ENCODE measurements around the gene TLR5.

The TLR5 gene

DNA sequence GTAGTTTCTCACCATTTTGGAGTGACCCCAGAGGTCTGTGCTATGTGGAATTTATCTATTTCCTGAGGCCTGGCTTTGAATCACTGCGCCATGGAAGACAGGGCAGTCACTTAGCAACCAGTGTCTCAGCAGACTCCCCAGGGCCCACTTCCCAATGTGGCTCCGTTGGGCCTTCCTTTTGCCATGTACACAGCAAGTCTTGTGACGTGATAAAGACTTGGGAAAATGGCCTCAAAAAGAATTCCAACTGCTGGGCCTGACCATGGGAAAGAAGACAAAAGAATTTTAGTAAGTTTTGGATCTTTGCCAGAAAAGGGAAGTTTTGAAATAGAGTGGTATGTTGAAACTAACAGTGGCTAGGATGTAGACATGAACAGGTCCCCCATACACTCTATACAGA is 36.2 kb downstream of the TLR5 start:
- DNase-seq (ENCODE audit: low read depth) = no peak

DNA sequence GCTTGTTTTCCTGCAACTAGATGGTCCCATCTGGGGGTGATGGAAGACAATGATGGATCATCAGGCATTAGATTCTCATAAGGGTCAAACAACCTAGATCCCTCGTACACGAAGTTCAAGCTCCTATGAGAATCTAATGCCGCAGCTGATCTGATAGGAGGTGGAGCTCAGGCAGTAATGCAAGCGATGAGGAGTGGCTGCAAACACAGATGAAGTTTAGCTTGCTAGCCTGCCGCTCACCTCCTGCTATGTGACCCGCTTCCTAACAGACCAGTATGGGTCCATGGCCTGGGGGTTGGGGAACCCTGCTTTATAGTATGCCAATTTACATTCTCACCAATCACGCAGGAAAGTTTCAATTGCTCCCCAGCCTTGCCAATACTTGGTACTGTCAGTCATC is 37.5 kb downstream of the TLR5 start:
- no peak for DNase-seq (ENCODE audit: low read depth)

DNA sequence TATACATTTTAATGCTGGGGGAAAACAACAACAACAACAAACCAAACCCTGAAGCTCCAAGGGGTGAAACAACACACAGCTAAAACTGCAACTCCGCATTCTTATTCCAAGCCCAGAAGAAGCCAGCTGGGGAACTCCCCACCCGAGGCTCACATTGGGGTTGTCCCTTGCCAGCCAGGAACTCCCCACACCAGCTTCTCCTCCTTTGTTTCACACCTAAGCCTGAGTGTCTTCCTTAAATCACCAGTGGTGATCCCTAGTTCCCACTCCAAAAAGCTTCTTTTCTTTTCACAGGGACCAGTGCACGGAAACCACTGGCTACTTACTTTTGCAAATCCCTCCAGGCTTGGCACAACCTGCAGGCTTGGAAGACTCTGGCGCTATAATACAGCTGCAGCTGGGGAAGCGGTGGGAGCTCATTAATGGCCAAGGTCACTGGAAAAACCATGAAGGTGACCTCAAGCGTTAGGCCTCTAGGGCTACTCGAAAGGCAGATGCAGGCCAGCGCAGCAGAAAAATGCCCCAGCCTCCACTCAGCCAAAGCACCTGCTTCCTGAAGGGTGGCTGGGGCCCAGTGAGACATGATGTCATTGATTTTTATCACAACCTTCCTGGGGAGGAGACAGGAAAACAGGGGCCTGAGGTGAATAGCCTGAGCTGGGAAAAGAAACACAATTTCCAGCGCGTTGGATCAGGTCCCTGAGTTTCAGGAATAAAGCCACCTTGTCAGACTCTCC is 40.1 kb downstream of the TLR5 start:
- no peak for DNase-seq (ENCODE audit: low read depth)

DNA sequence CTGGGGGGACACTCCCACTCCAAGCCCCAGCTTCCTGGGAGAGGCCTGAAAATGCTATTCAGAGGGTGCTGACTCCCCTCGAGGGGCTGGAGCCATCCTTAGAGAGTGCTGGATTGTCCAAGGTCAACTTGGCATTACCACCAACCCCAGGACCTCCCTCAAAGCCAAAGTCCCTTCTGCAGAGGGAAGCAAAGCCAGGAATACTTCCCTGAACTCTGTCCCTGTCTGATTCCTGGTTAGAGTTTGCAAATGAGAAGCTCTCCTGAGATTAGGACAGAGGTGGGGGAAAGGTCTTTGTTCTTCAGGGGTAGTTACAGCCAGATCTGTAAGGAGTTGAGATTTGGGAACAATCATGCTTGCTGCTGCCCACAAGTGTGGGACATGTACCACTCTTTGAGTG is 45.3 kb downstream of the TLR5 start:
- DNase-seq (ENCODE audit: low read depth) = no peak

DNA sequence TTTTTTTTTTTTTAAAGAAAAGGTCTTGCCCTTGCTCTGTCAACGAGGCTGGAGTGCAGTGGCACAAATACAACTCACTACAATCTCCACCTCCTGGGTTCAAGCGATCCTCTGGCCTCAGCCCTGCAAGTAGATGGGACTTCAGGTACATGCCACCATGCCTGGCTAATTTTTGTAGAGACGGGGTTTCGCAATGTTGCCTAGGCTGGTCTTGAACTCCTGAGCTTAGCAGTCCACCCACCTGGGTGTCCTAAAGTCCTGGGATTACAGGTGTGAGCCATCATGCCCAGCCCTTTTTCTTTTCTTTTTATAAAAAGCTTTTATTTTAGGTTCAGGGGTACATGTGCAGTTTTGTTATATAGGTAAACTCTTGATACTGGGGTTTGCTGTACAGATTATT is 47.2 kb downstream of the TLR5 start:
- no peak for DNase-seq (ENCODE audit: low read depth)

DNA sequence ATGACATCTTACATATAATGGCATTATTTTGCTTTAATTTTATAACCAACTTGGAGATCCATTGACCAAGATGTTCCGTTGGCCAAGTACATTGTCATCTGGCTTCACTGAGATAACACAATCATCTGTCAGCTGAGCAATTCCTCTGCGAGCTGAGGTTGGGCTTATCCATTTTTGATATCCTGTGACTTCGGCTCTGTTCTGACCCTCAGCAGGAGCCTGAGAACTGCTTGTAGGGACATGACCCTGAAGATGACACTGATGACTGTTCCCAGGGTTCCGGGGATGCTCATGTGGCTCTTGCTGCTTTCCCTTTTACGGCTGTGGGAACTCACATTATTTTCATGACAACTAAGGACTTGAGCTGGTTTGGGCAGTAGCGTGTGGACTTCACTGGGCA is 51.2 kb downstream of the TLR5 start:
- DNase-seq (ENCODE audit: low read depth) = no peak

DNA sequence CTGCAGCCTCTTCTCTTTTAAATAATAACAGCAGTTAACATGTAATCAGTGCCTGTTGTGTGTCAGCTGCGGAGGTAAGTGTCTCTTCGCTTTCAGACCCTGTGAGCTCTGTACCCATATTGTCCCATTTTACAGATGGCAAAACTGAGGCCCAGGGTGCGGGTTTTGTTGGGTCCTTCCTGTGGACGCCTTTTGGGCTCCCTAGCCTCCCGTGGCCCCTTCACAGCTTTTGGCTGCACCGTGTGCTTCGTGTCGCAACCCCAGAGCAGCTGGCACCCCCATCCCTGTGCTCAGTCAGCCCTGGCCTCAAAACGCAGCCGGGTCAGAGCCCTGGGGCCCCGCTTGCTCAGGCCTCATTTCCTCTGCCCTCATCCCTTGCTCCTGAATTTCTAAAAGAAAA is 53.8 kb downstream of the TLR5 start:
- DNase-seq (ENCODE audit: low read depth) = no peak

DNA sequence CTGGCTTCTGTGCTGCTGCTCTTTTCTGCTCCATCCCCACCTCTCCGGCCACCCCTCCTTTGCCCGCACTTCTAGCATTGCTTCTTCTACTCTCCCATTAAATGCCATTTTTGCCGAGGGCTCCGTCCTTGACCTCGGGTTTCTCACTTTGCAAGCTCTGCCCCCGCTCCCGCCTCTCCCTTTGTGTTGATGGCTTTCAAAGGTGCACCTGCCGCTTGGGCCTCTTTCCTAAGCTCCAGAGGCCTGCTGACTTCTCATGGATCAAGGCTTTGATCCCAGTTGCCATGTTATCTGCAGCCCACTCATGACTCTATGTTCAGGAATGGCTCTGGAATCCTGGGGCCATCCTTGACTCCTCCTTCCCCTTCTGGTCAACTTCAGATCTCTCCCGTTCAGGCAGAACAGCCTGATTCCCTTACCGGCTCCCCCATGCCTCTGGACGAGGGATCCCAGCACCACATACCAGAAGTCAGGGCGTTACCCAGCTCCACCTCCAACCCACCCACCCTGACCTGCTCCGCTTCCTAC is 54.3 kb downstream of the TLR5 start:
- no peak for DNase-seq (ENCODE audit: low read depth)

DNA sequence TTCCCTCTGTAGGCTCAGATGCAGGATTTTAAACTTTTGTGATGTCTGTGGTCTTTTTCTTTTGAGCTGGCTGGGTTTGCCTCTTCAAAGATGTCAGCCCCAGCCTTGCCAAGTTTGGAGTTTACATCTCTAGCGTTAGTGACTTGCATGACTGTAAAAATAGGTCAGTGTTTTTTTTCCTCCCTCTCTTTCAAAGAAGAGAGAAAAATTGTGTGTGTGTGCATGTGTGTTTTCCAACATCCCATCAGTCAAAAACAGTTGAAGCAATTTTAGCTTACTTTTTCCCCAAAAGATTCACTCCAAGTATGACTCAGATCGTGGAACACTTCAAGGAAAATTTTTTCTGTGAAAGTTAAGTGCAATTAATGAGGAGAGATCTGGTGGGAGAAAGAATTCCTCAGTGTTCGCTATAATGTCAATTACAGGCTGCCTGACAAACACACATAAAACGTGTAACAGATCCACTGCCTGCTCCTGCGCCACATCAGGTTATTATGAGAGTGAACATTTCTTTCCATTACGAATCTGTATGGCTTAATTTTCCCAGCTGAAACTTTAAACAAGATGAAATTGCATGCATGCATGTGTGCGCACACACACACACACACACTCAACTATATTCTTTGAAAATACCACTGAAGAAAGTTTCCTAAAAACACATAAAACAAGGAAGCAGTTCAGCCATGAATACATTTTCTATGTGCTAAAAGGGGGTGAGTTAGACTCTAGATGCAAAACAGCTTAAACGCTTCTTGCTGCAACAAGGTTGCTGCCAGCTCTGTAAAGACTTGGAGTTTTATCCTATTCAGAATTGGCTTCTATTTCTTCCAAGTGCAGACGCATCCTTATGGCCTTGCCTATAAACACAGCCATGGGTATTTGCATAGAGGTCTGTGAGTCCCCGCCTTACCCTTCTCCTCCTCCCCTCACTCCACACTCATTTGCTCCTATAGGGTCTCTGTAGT is 55.5 kb downstream of the TLR5 start:
- DNase-seq (ENCODE audit: low read depth) = no peak

DNA sequence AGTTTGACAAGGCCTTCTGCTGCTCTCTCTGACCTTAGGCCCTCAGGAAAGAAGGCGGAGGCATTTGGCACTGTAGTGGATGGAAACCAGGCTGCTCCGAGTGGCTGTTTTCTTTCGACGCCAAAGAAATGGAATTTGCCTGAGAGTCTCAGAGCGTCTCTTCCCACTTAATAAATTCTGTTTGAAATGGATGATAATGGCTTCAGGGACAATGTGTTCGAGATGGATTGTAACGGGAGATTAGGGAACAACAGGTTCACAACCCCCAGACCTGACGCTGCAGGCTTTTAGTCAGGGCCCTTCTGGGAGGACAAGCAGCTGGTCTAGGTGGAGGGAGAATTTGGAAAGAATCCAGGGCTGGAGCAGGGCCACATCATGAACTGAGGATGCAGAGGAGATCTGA is 58.6 kb downstream of the TLR5 start:
- DNase-seq (ENCODE audit: low read depth) = no peak

DNA sequence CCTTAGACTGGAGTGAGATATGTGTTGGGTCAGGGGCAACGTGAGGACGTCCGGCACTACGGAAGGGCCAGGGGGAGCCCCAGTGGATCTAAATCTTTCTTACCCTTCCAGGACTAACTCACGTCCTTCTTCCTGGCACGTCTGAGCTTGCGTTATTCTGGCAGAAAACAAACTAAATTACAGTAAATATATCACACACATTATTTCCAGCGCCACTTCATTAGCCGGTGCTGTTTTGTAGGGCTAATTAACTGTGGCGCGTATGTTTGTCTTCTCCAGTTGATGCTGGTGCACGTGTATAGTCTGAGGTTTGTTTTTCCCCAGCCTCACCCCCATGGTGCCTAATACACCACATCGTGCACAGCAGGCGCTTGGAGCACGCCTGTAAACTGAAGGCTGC is 59.2 kb downstream of the TLR5 start:
- no peak for DNase-seq (ENCODE audit: low read depth)

DNA sequence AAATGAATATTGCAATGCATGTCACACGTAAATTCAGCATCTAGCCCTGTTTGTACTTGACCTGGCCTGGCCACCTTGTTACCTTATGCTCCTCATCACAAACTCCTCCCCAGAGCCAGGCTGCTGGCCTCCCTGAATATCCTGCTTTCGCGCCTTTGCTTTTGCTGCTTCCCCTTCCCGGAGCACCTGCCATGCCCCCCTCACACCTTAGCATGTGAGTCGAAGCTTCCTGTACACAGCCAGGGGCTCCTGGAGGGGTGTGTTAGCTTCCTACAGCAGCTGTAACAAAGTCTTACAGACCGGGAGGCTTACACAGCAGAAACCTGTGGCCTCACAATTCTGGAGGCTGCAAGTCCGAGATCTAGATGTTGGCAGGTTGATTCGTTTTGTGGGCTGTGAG is 60.1 kb downstream of the TLR5 start:
- no peak for DNase-seq (ENCODE audit: low read depth)

DNA sequence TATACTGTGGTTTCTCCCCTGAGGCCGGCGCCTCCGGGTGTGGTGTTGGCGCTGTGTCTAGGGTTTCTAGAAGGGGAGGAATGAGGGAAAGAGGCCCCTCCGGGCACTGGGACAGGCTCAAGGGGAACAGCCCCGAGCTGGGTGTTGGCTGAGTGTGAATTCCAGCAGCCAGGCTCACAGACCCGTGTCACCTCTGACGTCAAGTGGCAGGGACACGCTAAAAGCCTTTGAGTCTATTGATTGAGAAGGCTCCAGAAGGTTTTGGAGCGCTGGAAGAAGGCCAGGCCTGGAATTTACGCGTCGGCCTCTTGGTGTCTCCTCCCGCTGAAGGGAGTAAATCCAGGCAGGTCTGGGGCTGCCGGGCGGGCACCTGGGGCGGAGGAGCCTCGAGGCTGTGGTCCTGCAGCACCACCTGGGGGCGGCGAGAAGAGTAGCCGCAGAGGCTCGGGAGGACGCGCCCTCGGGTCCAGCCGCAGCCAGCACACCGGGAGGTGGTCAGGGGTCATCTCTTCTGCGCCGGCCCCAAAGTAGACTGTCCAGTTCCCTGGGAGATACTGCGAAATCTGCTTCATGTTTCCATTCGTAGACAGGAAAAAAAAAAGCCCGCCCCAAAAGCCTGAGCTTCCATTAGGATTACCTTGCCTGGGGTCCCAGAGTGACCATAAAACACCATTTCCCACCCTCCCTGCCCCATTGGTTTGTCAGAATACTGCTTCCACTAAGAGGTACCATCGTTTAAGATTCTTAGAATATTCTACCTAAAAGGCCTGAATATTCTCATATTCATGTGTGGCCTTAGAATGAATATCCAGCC is 61.7 kb downstream of the TLR5 start:
- peak; percentile 52 for DNase-seq (ENCODE audit: low read depth)

DNA sequence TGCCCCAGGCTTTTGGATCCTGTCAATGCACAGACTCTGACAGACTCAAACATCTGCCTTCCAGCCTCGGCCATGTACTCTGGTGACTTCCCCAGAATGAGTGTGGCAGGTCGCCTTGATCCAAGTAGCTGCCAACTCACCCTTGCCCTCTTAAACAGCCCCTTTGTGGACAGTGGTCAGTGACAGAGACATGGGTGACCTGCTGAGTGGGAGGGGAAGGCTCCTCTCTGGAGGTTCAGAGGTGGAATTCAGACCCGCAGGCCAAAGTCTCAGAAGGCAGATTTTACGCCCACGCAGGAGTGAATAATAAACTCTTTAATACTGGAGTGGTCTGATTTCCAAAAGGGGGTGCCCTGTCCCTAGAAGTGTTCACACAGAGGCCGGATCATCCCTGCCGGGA is 63.5 kb downstream of the TLR5 start:
- no peak for DNase-seq (ENCODE audit: low read depth)

DNA sequence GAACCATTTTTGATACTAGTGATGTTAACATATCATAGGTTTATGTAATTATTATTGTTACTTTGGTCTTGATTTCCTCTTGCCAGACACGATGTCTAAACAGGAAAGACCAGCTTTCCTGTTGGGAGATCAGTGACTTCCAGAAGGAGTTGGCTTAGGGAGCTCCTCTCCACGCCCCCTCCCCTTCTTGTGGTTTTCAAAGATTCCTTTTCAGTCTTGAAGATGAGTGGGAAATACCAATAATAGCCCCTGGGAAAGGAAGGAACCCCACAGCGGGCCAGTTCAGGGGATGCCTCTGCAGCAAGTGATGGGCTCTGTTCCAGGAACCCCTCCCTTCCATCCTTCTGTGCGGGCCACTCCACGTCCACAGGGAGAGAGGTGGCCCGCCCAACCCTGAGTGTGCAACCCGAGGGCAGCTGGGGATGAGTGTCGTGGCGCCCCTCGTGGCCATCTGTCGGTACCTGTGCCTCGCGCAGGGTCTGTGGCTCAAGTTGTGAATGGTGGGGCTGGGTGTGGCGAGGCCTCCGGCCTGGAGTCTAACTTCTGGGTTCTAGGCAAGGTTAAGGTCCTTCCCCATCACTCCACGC is 65.7 kb downstream of the TLR5 start:
- no peak for DNase-seq (ENCODE audit: low read depth)

DNA sequence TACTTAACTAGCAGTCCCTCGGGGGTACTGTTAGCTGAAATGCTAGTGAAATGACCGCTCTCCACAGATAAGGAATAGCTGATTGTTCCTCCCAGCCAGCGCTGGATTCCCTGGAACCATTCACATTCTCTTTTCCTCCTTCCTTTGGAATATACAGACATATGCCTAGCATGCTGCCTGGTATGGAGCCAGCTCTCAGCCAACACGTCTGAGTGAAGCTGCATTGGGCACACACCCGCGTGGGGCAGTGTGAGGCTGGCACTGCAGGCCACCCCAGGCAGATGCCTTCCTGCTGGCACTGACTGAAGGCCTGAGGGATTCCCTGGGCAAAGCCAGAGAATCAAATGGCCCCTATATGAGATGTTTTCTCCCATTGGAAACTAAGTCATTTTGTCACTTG is 66.7 kb downstream of the TLR5 start:
- no peak for DNase-seq (ENCODE audit: low read depth)

DNA sequence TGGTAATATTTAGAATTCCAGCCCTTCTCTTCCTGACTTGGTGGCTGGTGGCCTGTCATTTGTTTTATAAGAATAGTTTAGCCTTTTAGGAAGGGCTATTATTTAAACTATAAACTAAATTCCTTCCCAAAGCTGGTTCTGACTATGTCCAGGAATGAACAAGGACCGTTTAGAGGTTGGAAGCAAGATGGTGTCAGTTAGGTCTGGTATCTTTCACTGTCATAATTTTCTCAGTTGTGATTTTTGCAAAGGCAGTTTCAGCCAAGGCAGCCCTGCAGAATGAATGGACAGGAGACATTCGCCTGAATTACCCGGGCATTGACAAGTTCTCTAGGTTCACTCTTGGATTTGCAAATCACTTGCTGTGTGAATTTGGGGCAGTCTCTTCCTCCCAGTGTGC is 67.2 kb downstream of the TLR5 start:
- DNase-seq (ENCODE audit: low read depth) = no peak

DNA sequence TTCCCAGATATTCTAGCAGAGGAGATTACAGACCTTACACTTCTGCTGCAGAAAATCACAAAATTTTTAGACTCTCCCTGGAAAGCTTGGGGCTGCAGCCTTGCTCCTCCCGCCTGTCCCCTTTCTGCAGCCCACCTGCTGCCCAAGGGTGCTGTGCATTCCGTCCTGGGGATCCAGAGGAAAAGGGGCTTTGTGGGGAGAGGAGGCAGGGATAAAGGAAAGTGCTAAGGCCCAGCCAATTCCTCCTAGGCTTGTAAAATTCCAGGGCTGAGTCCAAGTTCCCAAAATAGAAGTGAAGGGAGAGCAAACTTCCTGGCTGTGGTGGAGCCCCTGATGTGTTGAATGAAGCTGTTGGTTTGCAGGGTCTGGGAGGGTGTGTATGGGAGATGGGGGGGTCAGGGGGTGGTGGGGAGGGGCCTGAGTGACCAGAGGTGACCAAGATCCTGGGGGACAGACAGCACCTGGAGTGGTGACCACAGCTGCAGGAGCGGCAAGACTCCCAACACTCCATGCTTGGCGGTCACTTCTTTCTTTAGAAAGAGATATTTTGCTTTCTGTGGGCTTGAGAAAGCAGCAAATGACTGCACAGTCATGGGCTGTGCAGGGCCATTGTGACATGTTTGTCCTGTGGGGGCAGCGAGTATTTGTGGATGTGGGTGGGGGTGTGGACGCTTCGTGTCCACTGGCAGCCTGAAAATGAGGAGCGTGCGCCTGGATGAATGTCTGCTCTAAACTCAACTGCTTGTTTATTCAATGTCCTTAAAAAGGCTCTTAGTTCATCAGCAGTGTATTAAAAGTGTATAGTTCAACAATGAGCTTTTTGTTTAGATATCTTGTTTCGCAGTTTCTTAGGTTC is 68.4 kb downstream of the TLR5 start:
- no peak for DNase-seq (ENCODE audit: low read depth)

DNA sequence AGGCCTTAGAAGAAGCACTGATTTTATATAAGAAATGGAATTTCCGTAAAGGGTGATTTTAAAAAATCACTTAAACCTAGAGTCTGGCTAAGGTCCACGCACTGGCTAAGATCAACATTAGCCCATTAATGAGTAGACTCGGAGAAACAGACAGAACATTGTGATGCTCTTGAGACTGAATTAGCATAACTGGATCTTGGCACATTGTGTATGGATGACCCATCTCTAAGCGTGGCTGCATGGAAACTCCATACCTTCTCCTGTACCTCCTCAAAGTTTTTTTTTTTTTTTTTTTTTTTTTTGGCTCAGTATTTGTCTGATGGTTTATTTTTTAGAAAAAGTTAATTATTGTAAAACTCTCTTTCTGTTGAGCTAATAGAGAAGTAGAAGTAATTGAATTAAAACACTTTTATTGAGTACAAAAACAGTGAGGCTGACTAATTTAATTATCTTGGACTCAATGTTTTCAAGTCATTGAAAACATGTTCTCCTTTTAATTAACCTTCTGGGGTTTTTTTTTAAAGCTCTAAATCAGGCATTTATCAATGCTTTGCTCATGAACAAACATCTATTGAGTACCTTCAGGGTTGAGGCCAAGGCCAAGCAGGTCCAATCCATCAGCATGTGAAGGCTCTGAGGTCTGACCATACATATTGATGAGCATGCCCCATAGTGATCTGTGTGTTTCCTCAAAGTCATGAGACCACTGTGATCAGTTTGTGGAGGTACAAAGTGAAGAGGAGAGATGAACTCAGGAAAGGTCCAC is 74.0 kb downstream of the TLR5 start:
- DNase-seq (ENCODE audit: low read depth) = no peak

DNA sequence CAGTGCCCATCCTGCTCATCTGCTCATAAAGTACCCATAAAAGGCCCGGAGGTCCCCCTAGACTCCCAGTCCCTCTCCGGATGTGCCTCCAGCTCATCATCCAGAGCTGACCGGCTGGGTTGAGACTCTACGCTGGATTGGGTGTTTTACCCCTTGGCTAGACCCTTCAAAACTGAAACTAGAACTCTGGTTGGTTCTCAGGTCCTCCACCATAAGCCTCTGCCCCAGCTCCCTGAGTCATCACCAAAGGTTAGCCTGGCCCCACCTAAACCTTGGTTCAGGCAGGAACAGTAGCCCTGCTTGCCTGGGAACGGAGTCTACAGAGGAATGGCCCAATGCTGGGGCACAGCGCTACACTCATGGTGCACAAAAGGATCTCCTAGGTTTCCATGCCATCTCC is 75.1 kb downstream of the TLR5 start:
- DNase-seq (ENCODE audit: low read depth) = no peak

Measured in stimulated activated CD8-positive, alpha-beta memory T cell treated with anti-CD3 and anti-CD28 coated beads, Interleukin-4, amount 100 ng/mL, for 24 hours (primary cell).